Upper lobe of right lung (tissue), 1 donor: ENCODE data around the gene SCO2. TPM values are rescaled to one million over a fixed set of nuclear protein-coding genes. Genes with fewer than 3 reads are reported as not detected.

Experiments
- ATAC-seq: fragments of 200-7000 bp; cut with Tn5 transposase; one replicate; pipeline ENCODE4 v1.9.1; 2020; ENCODE audit warnings: mild to moderate bottlenecking, moderate library complexity
- DNase-seq: peaks from one replicate; pipeline ENCODE4 v3.0.0-alpha.2; 2020
- H3K27ac ChIP-seq: fragments of 200-600 bp; one replicate; pipeline ENCODE4 v1.8.0; 2022
- H3K27me3 ChIP-seq: fragments of 200-600 bp; one replicate; pipeline ENCODE4 v1.8.0; 2022; ENCODE audit warnings: mild to moderate bottlenecking
- H3K36me3 ChIP-seq: fragments of 200-600 bp; one replicate; pipeline ENCODE4 v1.8.0; 2022
- H3K4me1 ChIP-seq: fragments of 200-600 bp; one replicate; pipeline ENCODE4 v1.8.0; 2022
- H3K4me3 ChIP-seq: fragments of 200-600 bp; one replicate; pipeline ENCODE4 v1.8.0; 2022; ENCODE audit warnings: mild to moderate bottlenecking
- H3K9me3 ChIP-seq: fragments of 200-600 bp; one replicate; pipeline ENCODE4 v1.8.0; 2022
- intact Hi-C: fragments of 100-400 bp; cut with DNase I; formaldehyde crosslinking; loops from one replicate; pipeline ENCODE4 v1.11.0; 2022
- total RNA-seq: library from RNA; stranded (reverse); fragmentation: NEBNext Ultra II Directional; extraction: Animal tissue kit (Norgen Biotek cat#: 25700); gene quantifications from one replicate; pipeline ENCODE4 v1.2.1, GENCODE V29; 2021
- TF ChIP-seq, protein P1 (sequence below): fragments of 200-600 bp; IDR thresholded peaks from one replicate; pipeline ENCODE4 v1.8.0; 2022; ENCODE audit warnings: antibody characterized with exemption
- donor health status: DM: no; HTN: yes; CAD: no; lungs with severe emphysema.

Gene SCO2
- total RNA-seq, 1 donor from 2014 or later, result 3.1 TPM

DNA sequence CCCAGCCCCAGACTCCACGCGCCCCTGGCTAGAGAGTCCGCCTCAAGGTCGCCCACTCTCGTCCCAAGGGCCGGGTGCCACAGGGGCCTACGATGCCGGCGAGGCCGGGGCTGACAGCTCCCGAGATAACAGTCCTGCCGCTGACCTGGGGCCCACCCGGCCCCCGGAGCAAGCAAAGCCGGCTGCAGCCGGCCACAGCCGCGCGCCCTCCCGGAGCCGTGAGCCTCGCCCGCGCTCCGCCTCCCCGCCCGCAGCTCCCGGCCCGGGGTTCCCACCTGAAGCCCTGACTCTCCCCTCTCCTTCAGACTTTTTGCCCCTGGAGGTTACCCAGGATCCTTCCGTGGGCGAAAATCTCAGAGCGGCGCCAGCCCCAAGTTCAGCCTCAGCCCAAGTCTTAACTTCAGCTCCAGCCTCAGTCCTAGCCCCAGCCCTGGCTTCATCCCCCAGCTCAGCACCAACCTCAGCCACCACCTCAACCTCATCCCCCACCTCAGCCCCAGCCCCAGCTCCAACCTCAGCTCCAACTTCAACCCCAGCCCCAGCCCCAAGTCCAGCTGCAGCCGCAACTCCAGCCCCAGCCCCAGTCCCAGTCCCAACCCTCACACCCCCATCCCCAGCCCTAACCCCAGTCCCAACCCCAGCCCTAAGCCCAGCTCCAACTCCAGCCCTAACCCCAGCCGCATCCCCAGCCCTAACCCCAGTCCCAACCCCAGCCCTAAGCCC lies 22.0 kb upstream of the SCO2 start:
- H3K27me3 ChIP-seq, result peaks cover 29% of the 10 kb centered on the region
- H3K36me3 ChIP-seq, result no peaks in the 10 kb centered on the region
- DNase-seq, result peak; percentile 64
- peaks cover 21% of the 10 kb centered on the region for H3K4me1 ChIP-seq
- H3K9me3 ChIP-seq, result no peaks in the 10 kb centered on the region
- no peak overlapping the region for H3K27ac ChIP-seq
- no peak overlapping the region for H3K4me3 ChIP-seq
- intact Hi-C loops, result no loop called here
- ATAC-seq, result no peak
- TF ChIP-seq, protein P1, sequence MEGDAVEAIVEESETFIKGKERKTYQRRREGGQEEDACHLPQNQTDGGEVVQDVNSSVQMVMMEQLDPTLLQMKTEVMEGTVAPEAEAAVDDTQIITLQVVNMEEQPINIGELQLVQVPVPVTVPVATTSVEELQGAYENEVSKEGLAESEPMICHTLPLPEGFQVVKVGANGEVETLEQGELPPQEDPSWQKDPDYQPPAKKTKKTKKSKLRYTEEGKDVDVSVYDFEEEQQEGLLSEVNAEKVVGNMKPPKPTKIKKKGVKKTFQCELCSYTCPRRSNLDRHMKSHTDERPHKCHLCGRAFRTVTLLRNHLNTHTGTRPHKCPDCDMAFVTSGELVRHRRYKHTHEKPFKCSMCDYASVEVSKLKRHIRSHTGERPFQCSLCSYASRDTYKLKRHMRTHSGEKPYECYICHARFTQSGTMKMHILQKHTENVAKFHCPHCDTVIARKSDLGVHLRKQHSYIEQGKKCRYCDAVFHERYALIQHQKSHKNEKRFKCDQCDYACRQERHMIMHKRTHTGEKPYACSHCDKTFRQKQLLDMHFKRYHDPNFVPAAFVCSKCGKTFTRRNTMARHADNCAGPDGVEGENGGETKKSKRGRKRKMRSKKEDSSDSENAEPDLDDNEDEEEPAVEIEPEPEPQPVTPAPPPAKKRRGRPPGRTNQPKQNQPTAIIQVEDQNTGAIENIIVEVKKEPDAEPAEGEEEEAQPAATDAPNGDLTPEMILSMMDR, result no peak

DNA sequence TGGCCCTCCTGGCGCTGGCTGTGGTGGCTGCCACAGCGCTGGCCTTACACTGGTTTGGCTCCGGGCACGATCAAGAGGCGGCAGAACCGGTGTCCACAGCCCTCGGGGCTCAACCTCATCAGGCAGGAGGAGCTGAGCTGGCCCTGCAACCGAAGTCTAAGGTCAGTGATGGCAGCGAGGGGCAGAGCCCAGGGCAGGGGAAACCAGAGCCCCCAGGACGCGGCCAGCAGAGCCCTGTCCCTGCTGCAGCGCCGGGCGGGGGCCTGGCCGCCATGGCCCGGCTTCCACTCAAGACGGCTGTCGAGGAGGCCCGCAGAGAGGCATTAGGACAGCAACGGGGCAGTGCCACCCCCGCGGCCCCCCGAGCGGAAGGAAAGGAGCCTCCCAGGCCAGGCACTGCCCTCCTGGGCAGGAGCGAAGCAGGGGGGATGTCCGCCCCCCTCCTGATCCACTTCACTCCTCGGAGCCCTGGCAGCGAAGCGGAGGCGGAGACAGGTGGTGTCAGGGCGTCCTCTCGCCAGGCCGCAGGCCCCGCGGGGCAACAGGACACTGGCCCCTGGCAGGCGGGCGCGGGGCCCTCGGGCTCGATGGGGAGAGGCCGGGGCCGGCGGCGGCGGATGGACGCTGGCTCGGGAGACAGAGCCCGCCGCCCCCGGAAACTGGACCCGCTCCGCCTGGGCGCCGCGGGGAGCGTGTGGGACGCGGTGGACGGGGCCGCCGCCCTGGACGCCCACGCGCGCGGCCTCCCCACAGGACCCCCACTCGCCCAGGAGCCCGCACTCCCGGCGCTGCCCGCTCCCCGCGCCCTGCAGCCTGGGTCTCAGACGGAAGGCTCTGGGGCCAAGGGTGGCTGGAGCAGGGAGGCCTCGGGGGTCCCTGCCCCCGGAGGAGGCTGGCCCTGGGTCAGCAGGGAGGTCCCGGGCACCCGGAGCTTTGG lies 21.2 kb upstream of the SCO2 start:
- H3K27me3 ChIP-seq, result peaks cover 29% of the 10 kb centered on the region
- H3K27ac ChIP-seq, result no peak overlapping the region
- peak; percentile 64 for DNase-seq
- no peaks in the 10 kb centered on the region for H3K9me3 ChIP-seq
- TF ChIP-seq, protein P1, result no peak
- no peak overlapping the region for H3K4me3 ChIP-seq
- intact Hi-C loops, result no loop called here
- no peak for ATAC-seq
- H3K4me1 ChIP-seq, result peaks cover 25% of the 10 kb centered on the region
- H3K36me3 ChIP-seq, result no peaks in the 10 kb centered on the region

DNA sequence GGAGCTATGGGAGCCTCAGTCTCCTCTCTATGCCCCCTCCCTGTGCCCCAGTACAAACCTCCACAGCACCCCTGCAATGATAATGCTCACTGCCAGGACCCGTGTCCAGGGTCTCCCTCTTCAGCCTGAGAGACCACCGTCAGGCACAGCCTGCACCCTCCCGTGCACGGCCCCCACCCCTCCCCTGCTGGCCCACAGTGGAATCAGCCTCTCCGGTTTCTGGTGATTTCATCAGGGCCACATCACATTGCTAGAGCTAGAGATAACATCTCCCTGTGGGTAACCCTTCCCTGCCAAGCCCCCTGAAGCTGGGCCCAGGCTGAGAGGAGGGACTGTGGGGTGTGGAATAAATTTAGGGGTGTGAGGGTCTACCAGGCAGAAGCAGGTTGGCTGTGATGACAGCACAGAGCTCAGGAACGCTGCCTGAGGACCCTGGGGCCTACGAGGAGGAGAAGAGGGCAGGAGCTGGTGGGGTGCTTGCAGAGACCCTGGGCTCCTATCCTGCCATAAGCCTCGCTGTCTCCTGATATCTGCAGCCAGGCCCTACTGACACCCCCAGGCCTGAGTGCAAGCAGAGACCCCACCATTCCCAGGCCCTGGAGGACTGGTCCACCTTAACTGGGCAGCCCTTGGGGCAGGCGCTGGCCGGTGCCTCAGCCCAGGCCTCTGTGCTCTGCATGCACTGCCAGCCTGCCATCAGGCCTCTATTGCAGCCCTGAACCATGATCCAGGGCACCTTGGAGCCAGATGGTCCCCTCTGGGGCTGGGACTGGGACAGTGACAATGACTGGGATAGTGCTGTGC lies 20.3 kb upstream of the SCO2 start, which contains the start of gene KLHDC7B:
Gene KLHDC7B (plus strand): TSS at position 378 of the 804 bp plus-strand sequence. CDS start 345 bp downstream, at position 723.
- H3K4me3 ChIP-seq, result no peak within 1 kb of the TSS
- TF ChIP-seq, protein P1, result no peak
- H3K9me3 ChIP-seq, result no peaks in the 10 kb centered on the region
- intact Hi-C loops, result no loop called here
- DNase-seq (no peak), ATAC-seq (no peak)
- no peaks in the 10 kb centered on the region for H3K36me3 ChIP-seq
- peak within 1 kb of the TSS; percentile 48 for H3K27ac ChIP-seq
- peaks cover 33% of the 10 kb centered on the region for H3K4me1 ChIP-seq
- H3K27me3 ChIP-seq, result peaks cover 29% of the 10 kb centered on the region

DNA sequence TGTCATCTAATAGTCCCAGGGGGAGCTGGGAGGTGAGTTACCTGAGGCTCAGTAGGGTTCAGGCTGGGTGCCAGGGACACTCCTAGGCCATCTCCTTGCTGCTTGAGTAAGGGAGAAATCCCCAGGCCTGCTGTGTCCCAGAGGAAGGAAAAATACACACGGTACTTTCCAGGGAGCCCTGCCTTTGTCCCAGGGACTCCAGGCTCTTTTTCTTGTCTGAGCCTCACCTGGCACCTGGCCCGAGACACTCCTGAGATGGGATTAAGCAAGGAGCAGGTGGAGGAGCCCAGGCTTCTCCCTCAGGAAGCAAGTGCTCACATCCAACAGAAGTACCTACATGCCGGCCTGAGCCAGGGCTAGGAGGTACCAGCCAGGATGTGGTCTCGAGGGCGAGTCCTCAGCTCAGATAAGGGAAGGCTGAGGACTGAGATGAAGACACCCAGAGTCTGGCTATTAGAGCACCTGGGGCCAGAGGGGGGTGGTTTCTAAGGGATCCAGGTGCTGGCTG lies 19.4 kb upstream of the SCO2 start:
- H3K4me1 ChIP-seq, result peaks cover 42% of the 10 kb centered on the region
- H3K9me3 ChIP-seq, result no peaks in the 10 kb centered on the region
- TF ChIP-seq, protein P1, result no peak
- no peaks in the 10 kb centered on the region for H3K36me3 ChIP-seq
- ATAC-seq, result peak; percentile 25
- peak; percentile 86 for DNase-seq
- H3K4me3 ChIP-seq, result peak overlapping the region; percentile 32
- peak overlapping the region; percentile 48 for H3K27ac ChIP-seq
- peaks cover 29% of the 10 kb centered on the region for H3K27me3 ChIP-seq
- intact Hi-C loops, result no loop called here
